Activated T-helper 1 cell treated with Interleukin-2 at 50 U/mL for 16 hours (primary cell): Measurements from ENCODE around the gene RFX2.
"Not testable (repeated sequence)": the region's sequence is repeated elsewhere in the genome, so short reads cannot be mapped to it uniquely, and the experiment has no call there.

Experiments used
- DNase-seq: peaks from one replicate; pipeline ENCODE4 v3.0.0-alpha.2; 2020; ENCODE audit warnings: low read depth

Gene RFX2

GRCh38 chr19:5990289-5990797, 120.0 kb downstream of the RFX2 start:
- no peak for DNase-seq

GRCh38 chr19:5989388-5990074, 120.8 kb downstream of the RFX2 start:
- DNase-seq: no peak

- DNase-seq: no peak
Observed at GRCh38 chr19:5988517-5989387, 121.5 kb downstream of the RFX2 start.

GRCh38 chr19:5987077-5987818, 123.1 kb downstream of the RFX2 start:
- DNase-seq: peak; percentile 56

- DNase-seq: not testable (repeated sequence)
Observed at GRCh38 chr19:5985837-5986236, 124.5 kb downstream of the RFX2 start.

GRCh38 chr19:5985098-5985783, 125.1 kb downstream of the RFX2 start:
- no peak for DNase-seq

GRCh38 chr19:5984600-5984999, 125.7 kb downstream of the RFX2 start:
- no peak for DNase-seq

- DNase-seq: no peak
Observed at GRCh38 chr19:5983367-5983955, 126.8 kb downstream of the RFX2 start.

- no peak for DNase-seq
Observed at GRCh38 chr19:5978606-5979552, 131.4 kb downstream of the RFX2 start.

- DNase-seq: peak; percentile 99
Observed at GRCh38 chr19:5977785-5978605, 132.3 kb downstream of the RFX2 start, which contains the start of gene RANBP3. TSS of gene RANBP3 (minus strand) at chr19:5978140. CDS start at chr19:5978082, 58 bp downstream.

- DNase-seq: no peak
Observed at GRCh38 chr19:5977222-5977784, 133.0 kb downstream of the RFX2 start.

GRCh38 chr19:5976768-5977167, 133.5 kb downstream of the RFX2 start:
- DNase-seq: no peak

- no peak for DNase-seq
Observed at GRCh38 chr19:5975388-5975728, 134.9 kb downstream of the RFX2 start.

- DNase-seq: no peak
Observed at GRCh38 chr19:5974721-5975387, 135.4 kb downstream of the RFX2 start.

- no peak for DNase-seq
Observed at GRCh38 chr19:5973867-5974635, 136.2 kb downstream of the RFX2 start.

- DNase-seq: no peak
Observed at GRCh38 chr19:5973376-5973775, 136.9 kb downstream of the RFX2 start.

- no peak for DNase-seq
Observed at GRCh38 chr19:5972355-5972731, 138.0 kb downstream of the RFX2 start.
